SJCRH30 (cell line): ENCODE results near the gene CORO2B. TPM values are rescaled to one million over a fixed set of nuclear protein-coding genes. Genes with fewer than 3 reads are reported as not detected.

ENCODE experiments used
- DNase-seq, 2 experiments: peaks; one replicate each; pipeline ENCODE4 v3.0.0-alpha.2; 2015 to 2020
- H3K27ac ChIP-seq: fragments of 250-450 bp; sonication (Bioruptor Pico); 2 replicates; pipeline ENCODE4 v1.5.1; 2020; ENCODE audit warnings: mild to moderate bottlenecking, moderate library complexity
- H3K27me3 ChIP-seq: fragments of 250-450 bp; sonication (Bioruptor Pico); 2 replicates; pipeline ENCODE4 v1.5.1; 2020; ENCODE audit warnings: mild to moderate bottlenecking, moderate library complexity
- H3K36me3 ChIP-seq: fragments of 250-450 bp; sonication (Bioruptor Pico); 2 replicates; pipeline ENCODE4 v1.5.1; 2020; ENCODE audit warnings: mild to moderate bottlenecking, moderate library complexity
- H3K4me1 ChIP-seq: fragments of 250-450 bp; sonication (Bioruptor Pico); 2 replicates; pipeline ENCODE4 v1.5.1; 2020; ENCODE audit warnings: mild to moderate bottlenecking, moderate library complexity
- H3K4me3 ChIP-seq: fragments of 250-450 bp; sonication (Bioruptor Pico); 2 replicates; pipeline ENCODE4 v1.5.1; 2020; ENCODE audit warnings: mild to moderate bottlenecking, moderate library complexity
- H3K9me3 ChIP-seq: fragments of 250-450 bp; sonication (Bioruptor Pico); replicated peaks from 2 replicates; pipeline ENCODE4 v1.5.1; 2020; ENCODE audit warnings: mild to moderate bottlenecking, moderate library complexity
- total RNA-seq: library from RNA; depleted of rRNA; stranded (reverse); fragments of >200 nt; shearing (Covaris generic); gene quantifications from 2 replicates; pipeline ENCODE4 v1.2.3, GENCODE V29; 2014; rRNA removed

CORO2B gene
- not detected in 2 replicates for total RNA-seq

- Histone ChIP-seq H3K27ac (no peak within 1 kb of the TSS), H3K4me3 (peak within 1 kb of the TSS; percentile 30), H3K27me3 (peaks cover 20% of the 10 kb centered on the region), H3K36me3 (no peaks in the 10 kb centered on the region), H3K9me3 (no peaks in the 10 kb centered on the region), H3K4me1 (no peaks in the 10 kb centered on the region)
- DNase-seq = no peak
These were observed at the start of gene CORO2B for GRCh38 chr15:68578980-68579935. CORO2B (plus strand) TSS chr15:68578993; CDS start chr15:68579263, 270 bp downstream.

- Histone ChIP-seq H3K4me1 (no peaks in the 10 kb centered on the region), H3K36me3 (no peaks in the 10 kb centered on the region), H3K27ac (no peak overlapping the region), H3K27me3 (no peaks in the 10 kb centered on the region; the same call in 1 of the 2 replicates), H3K9me3 (no peaks in the 10 kb centered on the region), H3K4me3 (no peak overlapping the region)
- no peak for DNase-seq
These were observed 47.2 kb upstream of the CORO2B start for GRCh38 chr15:68531387-68532179.

- Histone ChIP-seq H3K4me1 (no peaks in the 10 kb centered on the region), H3K9me3 (no peaks in the 10 kb centered on the region; the same call in 1 of the 2 replicates), H3K36me3 (no peaks in the 10 kb centered on the region), H3K4me3 (no peak overlapping the region), H3K27ac (no peak overlapping the region), H3K27me3 (no peaks in the 10 kb centered on the region)
- no peak for DNase-seq
These were observed 42.3 kb upstream of the CORO2B start for GRCh38 chr15:68536331-68537095.

- no peak for DNase-seq
- Histone ChIP-seq H3K4me1 (no peaks in the 10 kb centered on the region), H3K9me3 (no peaks in the 10 kb centered on the region; the same call in 1 of the 2 replicates), H3K27ac (no peak overlapping the region), H3K4me3 (no peak overlapping the region), H3K36me3 (no peaks in the 10 kb centered on the region), H3K27me3 (no peaks in the 10 kb centered on the region)
These were observed 41.7 kb upstream of the CORO2B start for GRCh38 chr15:68537097-68537496.

GRCh38 chr15:68537506-68537905 is 41.3 kb upstream of the CORO2B start:
- H3K9me3 ChIP-seq = no peaks in the 10 kb centered on the region; the same call in 1 of the 2 replicates
- H3K27me3 ChIP-seq = no peaks in the 10 kb centered on the region
- H3K27ac ChIP-seq = no peak overlapping the region
- H3K4me3 ChIP-seq = no peak overlapping the region
- H3K36me3 ChIP-seq = no peaks in the 10 kb centered on the region
- H3K4me1 ChIP-seq = no peaks in the 10 kb centered on the region
- no peak for DNase-seq

GRCh38 chr15:68538311-68538710 is 40.5 kb upstream of the CORO2B start:
- no peak overlapping the region for H3K27ac ChIP-seq
- H3K4me1 ChIP-seq = no peaks in the 10 kb centered on the region
- no peak for DNase-seq
- H3K36me3 ChIP-seq = no peaks in the 10 kb centered on the region
- no peaks in the 10 kb centered on the region; the same call in 1 of the 2 replicates for H3K9me3 ChIP-seq
- no peaks in the 10 kb centered on the region for H3K27me3 ChIP-seq
- H3K4me3 ChIP-seq = no peak overlapping the region

- H3K9me3 ChIP-seq = no peaks in the 10 kb centered on the region; the same call in 1 of the 2 replicates
- H3K4me1 ChIP-seq = no peaks in the 10 kb centered on the region
- no peak for DNase-seq
- no peak overlapping the region for H3K27ac ChIP-seq
- H3K4me3 ChIP-seq = no peak overlapping the region
- no peaks in the 10 kb centered on the region for H3K27me3 ChIP-seq
- no peaks in the 10 kb centered on the region for H3K36me3 ChIP-seq
These were observed 37.0 kb upstream of the CORO2B start for GRCh38 chr15:68541743-68542142.

- DNase-seq = no peak
- no peak overlapping the region for H3K4me3 ChIP-seq
These were observed 36.4 kb upstream of the CORO2B start for GRCh38 chr15:68542348-68542747.

GRCh38 chr15:68542771-68543164 is 36.0 kb upstream of the CORO2B start:
- no peaks in the 10 kb centered on the region for H3K4me1 ChIP-seq
- H3K27me3 ChIP-seq = no peaks in the 10 kb centered on the region
- no peaks in the 10 kb centered on the region; the same call in 1 of the 2 replicates for H3K9me3 ChIP-seq
- no peak overlapping the region for H3K27ac ChIP-seq
- H3K36me3 ChIP-seq = no peaks in the 10 kb centered on the region
- no peak overlapping the region for H3K4me3 ChIP-seq
- DNase-seq = no peak

More at GRCh38 chr15:68542348-68542747, 36.4 kb upstream of the CORO2B start:
- H3K4me1 ChIP-seq = no peaks in the 10 kb centered on the region
- no peak overlapping the region for H3K27ac ChIP-seq
- no peaks in the 10 kb centered on the region; the same call in 1 of the 2 replicates for H3K9me3 ChIP-seq
- no peaks in the 10 kb centered on the region for H3K36me3 ChIP-seq
- no peaks in the 10 kb centered on the region for H3K27me3 ChIP-seq

GRCh38 chr15:68543165-68544008 is 35.4 kb upstream of the CORO2B start:
- Histone ChIP-seq H3K36me3 (no peaks in the 10 kb centered on the region), H3K9me3 (no peaks in the 10 kb centered on the region; the same call in 1 of the 2 replicates), H3K27ac (no peak overlapping the region), H3K4me1 (no peaks in the 10 kb centered on the region), H3K4me3 (no peak overlapping the region), H3K27me3 (no peaks in the 10 kb centered on the region)
- DNase-seq = no peak

GRCh38 chr15:68546318-68546717 is 32.5 kb upstream of the CORO2B start:
- Histone ChIP-seq H3K4me3 (no peak overlapping the region), H3K36me3 (no peaks in the 10 kb centered on the region), H3K4me1 (no peaks in the 10 kb centered on the region), H3K9me3 (no peaks in the 10 kb centered on the region), H3K27ac (no peak overlapping the region), H3K27me3 (peaks cover 4% of the 10 kb centered on the region; the same call in 1 of the 2 replicates)
- no peak for DNase-seq

- no peak overlapping the region for H3K4me3 ChIP-seq
- no peaks in the 10 kb centered on the region for H3K36me3 ChIP-seq
- peaks cover 4% of the 10 kb centered on the region; the same call in 1 of the 2 replicates for H3K27me3 ChIP-seq
- no peak overlapping the region for H3K27ac ChIP-seq
- no peak for DNase-seq
- H3K4me1 ChIP-seq = no peaks in the 10 kb centered on the region
- no peaks in the 10 kb centered on the region for H3K9me3 ChIP-seq
These were observed 30.4 kb upstream of the CORO2B start for GRCh38 chr15:68548364-68548763.

- DNase-seq = no peak
- Histone ChIP-seq H3K27ac (no peak overlapping the region), H3K9me3 (no peaks in the 10 kb centered on the region), H3K36me3 (no peaks in the 10 kb centered on the region), H3K4me1 (no peaks in the 10 kb centered on the region), H3K27me3 (peaks cover 4% of the 10 kb centered on the region; the same call in 1 of the 2 replicates), H3K4me3 (no peak overlapping the region)
These were observed 28.8 kb upstream of the CORO2B start for GRCh38 chr15:68550004-68550403.
